Stimulated activated CD4-positive, alpha-beta T cell treated with anti-CD3 and anti-CD28 coated beads, Interleukin-4, amount 100 ng/mL, for 48 hours (primary cell): ENCODE results near the gene ZBTB39.
"Not testable (repeated sequence)": the region's sequence is repeated elsewhere in the genome, so short reads cannot be mapped to it uniquely, and the experiment has no call there.

Source experiments
- DNase-seq, 2 donors: peaks; one replicate each; pipeline ENCODE4 v3.0.0-alpha.2; 2020; ENCODE audit warnings: low read depth in 2 of 2

ZBTB39 gene

DNA sequence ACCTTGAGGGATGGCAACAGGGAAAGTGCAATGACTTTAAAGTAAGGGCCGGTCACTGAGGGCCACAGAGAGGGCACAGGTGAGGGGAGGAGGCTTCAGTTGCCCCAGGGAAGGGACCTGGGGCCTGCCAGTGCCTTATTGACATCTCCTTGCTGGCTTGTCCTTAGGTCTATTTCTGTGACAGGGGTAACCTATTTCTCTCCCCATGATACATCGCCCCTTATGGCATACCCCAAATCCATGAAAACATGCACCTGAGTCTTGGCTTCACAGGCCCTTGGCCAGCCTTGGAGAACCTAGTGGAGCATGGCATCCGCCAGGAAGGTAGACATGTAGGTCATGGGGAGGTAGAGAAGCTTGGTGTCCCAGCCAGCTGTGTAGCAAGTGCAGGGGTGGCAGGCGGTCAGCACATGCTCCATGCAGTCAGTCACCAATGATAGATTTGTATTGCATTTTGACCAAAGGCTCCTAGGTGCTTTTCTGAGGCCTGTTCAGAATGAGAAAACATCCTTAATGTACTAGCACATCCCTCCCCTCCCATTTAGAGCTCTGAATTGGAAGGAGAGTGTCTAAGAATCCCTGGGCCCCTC, 25.3 kb downstream of the ZBTB39 start:
- DNase-seq, result no peak

DNA sequence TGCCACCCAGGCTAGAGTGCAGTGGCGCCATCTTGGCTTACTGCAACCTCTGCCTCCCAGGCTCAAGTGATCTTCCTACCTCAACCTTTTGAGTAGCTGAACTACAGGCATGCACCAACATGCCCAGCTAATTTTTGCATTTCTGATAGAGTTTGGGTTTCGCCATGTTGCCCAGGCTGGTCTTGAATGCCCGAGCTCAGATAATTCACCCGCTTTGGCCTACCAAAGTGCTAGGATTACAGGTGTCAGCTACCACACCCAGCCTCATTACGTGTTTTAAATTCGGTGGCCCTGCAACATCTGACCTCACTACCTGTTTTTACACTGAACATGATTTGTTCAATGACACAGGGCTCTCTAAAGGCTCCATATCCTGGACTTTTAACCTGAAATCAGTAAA, 26.1 kb downstream of the ZBTB39 start:
- DNase-seq, result no peak

- DNase-seq, result no peak
Observed at GRCh38 chr12:56979628-56980027, 26.7 kb downstream of the ZBTB39 start.

DNA sequence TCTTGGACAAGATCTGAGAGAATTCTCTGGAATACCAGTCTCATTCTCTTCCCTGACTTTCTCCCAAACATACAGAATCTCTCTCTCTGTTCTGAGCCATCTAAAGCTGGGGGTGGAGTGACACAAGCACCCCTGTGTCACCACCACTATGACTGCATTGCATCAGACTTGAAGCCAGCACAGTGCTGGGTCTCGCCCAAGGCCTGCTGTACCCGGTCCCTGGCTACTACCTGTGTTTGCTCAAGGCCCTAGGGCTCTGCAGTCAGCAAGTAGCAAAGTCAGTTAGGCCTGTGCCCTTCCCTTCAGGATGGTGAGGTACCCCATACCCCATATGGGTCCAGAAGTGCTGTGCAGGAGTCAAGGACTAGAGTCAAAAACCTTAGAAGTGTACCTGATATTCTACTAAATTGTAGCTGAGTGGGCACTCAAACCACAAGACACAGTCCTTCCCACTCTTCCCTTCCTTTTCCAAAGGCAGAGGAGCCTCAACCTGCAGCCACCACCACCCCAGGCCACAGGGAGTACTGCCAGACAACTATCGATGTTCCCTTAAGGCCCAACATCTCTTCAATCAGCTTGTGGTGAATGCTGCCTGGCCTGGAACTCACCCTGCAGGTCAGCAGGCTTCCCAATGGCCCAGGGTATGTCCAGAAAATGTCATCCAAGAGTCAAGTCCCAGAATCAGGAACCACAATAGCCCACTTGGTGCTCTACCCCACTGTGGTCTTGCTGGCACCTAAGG, 27.8 kb downstream of the ZBTB39 start:
- DNase-seq, result no peak

DNA sequence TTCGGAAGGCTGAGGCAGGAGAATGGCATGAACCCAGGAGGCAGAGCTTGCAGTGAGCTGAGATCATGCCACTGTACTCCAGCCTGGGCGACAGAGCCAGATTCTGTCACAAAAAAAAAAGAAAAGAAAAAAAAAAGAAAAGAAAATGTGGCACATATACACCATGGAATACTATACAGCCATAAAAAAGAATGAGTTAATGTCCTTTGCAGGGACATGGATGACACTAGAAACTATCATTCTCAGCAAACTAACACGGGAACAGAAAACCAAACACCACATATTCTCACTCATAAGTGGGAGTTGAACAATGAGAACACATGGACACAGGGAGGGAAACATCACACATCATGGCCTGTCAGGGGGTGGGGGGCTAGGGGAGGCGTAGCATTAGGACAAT, 29.0 kb downstream of the ZBTB39 start:
- DNase-seq, result not testable (repeated sequence)

DNA sequence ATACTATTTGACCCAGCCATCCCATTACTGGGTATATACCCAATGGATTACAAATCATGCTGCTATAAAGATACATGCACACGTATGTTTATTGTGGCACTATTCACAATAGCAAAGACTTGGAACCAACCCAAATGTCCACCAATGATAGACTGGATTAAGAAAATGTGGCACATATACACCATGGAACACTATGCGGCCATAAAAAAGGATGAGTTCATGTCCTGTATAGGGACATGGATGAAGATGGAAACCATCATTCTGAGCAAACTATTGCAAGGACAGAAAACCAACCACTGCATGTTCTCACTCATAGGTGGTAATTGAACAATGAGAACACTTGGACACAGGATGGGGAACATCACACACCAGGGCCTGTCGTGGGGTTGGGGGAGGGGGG, 32.1 kb downstream of the ZBTB39 start:
- not testable (repeated sequence) for DNase-seq

DNA sequence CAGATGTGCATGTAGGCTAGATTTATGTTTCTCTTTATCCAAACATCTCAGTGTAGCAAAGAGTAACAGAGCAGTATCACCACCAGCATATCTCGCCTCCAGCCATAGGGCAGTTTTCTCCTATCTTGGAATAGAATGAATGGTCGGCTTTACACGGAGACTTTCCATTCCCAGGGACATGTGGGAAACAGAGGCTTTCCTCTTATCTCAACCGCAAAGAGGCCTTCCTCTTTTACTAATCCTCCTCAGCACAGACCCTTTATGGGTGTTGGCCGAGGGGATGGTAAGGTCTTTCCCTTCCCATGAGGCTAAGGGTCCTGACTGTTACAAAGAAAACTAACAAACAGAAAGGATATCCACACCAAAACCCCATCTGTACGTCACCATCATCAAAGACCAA, 37.4 kb downstream of the ZBTB39 start:
- not testable (repeated sequence) for DNase-seq

GRCh38 chr12:56965997-56966642, 40.2 kb downstream of the ZBTB39 start:
- not testable (repeated sequence) for DNase-seq

- DNase-seq, result not testable (repeated sequence)
Observed at GRCh38 chr12:56965124-56965523, 41.2 kb downstream of the ZBTB39 start.

DNA sequence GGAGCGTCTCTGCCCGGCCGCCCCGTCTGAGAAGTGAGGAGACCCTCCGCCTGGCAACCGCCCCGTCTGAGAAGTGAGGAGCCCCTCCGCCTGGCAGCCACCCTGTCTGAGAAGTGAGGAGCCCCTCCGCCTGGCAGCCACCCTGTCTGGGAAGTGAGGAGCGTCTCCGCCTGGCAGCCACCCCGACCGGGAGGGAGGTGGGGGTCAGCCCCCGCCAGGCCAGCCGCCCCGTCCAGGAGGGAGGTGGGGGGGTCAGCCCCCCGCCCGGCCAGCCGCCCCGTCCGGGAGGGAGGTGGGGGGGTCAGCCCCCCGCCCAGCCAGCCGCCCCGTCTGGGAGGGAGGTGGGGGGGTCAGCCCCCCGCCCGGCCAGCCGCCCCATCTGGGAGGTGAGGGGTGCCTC, 42.8 kb downstream of the ZBTB39 start:
- DNase-seq, result not testable (repeated sequence)

DNA sequence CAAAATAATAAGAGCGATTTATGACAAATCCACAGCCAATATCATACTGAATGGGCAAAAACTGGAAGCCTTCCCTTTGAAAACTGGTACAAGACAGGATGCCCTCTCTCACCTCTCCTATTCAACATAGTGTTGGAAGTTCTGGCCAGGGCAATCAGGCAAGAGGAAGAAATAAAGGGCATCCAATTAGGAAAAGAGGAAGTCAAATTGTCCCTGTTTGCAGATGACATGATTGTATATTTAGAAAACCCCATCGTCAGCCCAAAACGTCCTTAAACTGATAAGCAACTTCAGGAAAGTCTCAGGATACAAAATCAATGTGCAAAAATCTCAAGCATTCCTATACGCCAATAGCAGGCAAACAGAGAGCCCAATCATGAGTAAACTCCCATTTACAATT, 44.1 kb downstream of the ZBTB39 start:
- not testable (repeated sequence) for DNase-seq

DNA sequence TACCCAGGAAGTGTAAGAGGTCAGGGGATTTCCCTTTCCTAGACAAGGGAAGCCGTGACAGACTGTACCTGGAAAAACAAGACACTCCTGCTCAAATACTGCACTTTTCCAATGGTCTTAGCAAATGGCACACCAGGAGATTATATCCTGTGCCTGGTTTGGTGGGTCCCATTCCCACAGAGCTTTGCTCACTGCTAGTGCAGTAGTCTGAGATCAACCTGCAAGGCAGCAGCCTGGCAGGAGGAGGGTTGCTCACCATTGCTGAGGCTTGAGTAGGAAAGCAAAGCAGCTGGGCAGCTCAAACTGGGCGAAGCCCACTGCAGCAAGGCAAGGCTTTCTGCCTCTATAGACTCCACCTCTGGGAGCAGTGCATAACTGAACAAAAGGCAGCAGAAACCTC, 47.9 kb downstream of the ZBTB39 start:
- no peak for DNase-seq

DNA sequence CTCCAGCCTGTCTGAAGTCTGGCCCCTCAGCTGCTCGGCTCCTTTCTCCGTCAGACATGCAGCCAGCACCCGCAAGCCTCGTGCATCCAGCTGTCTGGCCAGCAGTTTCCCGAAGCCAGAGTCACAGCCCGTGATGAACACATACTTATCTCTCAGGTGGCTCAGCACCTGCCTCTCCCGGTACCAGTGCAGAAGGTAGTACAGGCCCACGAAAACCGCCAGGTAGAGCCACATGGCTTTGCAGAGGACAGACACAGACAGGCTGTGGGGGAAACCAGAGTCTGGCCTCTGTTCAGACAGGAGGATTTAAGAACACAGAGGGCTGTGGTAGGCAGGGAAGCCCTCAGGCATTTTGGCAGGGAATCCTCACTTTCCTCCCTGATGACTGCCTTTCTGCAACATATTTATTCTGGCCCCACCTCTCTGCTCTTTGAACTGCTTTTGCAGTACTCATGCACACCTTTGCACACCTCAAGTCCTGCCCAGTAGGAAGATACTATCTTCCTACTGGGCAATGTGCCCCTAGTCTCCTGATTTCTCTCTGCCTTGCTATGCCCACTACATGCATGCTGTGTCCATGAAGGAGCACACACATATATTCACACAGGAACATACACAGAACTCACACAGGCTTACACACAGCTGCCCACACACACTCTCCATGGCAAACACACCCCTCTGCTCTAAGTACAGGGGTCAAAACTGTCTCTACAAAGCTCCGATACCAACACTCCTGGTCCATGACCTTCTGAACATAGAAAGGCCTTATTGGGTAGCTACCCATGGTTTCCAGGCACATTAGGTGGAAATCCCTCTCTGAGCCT, 48.9 kb downstream of the ZBTB39 start, which contains the start of gene RDH16:
Gene RDH16 (minus strand): TSS at position 380 of the 824 bp plus-strand sequence. CDS start 146 bp downstream, at position 234.
- no peak for DNase-seq

GRCh38 chr12:56955631-56956256, 50.6 kb downstream of the ZBTB39 start:
- DNase-seq, result no peak

DNA sequence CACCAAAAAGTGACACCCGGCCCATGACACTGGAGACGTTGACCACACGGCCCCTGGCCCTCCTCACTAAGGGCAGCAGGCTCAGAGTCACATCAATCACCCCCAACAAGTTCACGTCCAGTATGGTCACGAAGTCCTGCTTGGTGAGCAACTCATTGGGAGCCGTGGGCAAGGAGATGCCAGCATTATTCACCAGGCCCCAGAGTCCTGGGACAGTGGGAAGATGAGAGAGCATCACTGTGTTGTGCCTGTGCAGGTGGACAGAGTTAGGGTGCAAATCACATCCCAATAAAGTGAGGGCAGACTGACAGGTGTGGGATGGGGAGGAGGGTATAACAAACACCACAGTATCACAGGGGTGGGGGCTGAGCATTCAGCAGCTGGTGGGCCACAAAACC, 51.4 kb downstream of the ZBTB39 start:
- DNase-seq, result no peak

GRCh38 chr12:56954057-56954957, 52.0 kb downstream of the ZBTB39 start:
- DNase-seq, result no peak

DNA sequence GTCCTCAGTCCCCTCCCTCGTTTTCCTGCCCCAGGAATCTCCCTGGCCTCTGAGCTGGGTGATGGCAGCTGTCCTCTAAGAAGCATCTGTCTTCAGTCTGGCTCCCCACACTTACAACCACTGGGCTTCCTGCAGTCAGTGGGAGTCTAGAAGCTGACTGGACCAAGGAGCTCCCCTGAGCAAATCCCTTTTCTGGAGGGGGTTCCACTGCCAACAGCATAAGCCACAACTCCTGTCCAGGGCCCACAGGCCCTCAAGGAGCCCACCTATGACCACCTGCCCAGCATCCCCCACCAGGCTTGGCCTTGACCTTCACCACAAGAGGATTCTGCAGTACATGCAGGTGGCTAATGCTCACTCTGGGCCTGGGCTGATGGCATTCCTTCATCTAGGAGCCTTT, 53.0 kb downstream of the ZBTB39 start:
- DNase-seq, result no peak

DNA sequence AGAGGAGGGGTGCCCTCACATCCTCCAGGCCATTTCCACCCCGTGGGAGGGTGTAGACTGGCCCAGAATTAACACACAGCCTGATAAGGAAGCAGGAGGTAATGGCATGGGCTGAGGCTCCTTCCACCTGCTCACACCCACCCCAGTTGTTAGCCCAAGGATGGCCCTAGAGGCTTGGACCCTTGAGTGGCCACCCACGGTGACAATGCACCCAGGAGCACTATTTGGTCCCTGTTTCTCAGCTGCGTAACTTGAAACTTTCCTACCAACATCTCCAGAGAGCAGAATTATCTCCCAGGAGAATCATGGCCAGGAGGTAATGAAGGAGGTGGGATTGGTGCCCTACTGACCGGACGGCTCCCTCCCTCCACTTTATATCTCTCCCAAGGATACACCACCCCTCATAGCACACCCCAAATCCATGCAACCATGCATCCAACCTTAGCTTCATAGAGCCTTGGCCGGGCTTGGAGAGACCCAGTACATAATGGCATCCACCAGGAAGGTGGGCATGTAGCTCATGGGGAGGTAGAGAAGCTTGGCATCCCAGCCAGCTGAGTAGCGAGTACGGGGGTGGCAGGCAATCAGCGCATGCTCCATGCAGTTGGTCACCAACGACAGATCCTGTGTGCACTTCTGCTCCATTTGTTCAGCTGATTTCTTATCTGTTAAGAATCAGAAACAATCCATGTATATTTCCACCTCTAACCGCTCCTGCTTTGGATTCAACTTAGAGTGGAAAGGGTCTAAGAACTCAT, 54.6 kb downstream of the ZBTB39 start:
- no peak for DNase-seq

- DNase-seq, result no peak
Observed at GRCh38 chr12:56948881-56949280, 57.5 kb downstream of the ZBTB39 start.
